GM19372 (cell line): ENCODE data around the gene PSMG4.

Experiments
- ATAC-seq: cut with Tn5 transposase; IDR thresholded peaks from one replicate; pipeline ENCODE4 v1.9.1; 2021; ENCODE audit warnings: mild to moderate bottlenecking, low read depth, moderate library complexity; ENCODE audit not compliant: unreplicated experiment

The PSMG4 gene

DNA sequence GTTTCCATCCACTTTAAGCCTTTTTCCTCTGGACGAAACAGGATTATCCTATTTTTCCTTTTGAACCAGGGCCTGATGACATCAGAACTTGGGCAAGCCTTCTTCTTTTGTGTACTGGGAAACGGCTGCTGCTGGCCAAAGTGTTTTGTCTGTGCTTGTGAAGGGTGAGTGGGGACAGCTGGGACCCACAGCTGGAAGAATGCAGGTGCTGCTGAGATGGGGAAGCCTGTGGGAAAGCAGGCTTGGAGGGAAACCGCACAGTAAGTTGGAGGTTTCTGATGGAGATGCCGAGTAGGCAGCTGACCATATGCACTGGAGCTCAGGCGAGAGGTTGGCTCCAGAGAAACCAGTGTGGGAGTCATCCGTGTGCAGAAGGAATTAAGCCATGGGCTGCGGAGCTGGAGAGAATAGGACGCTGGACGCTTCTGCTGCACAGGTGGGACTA is 8.5 kb upstream of the PSMG4 start:
- no peak for ATAC-seq

DNA sequence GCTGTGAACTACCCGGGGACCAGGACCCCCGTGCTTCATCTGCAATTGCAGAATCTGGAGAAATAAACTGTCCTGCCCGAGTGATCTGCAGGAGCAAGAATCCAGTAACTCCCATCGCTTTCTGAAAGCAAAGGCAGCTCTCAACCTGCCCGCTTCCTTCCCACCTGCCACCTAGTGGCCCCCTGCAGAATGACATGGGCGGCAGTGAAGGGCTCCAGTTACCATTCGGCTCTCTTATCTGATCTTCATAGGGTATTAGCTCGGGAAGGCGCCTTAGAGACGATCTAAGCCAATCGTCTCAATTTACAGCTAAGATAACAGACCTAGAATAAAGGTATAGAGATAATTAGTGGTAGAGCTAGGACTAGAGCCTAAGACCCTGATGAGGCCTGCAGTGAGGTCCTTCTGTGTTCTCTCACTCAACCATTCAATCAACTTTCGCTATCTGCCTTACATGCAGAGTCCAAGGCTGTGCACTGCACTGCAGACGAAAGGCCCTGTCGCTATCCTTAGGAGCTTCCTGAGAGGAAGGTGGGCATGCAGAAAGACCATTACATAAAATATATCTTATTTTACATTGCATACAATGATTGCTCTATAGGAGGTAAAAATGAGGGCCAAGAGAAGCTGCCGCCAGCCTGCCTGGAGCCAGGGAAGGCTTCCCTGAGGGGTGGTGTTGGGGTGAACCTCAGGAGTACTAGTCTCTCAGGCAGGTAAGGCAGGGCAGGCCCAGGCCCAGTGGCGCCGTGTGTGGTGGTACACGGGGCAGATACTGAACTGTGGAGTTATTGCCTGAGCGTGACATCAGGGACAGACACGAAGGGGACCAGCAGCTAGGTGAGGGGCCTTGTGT is 7.1 kb upstream of the PSMG4 start:
- no peak for ATAC-seq

DNA sequence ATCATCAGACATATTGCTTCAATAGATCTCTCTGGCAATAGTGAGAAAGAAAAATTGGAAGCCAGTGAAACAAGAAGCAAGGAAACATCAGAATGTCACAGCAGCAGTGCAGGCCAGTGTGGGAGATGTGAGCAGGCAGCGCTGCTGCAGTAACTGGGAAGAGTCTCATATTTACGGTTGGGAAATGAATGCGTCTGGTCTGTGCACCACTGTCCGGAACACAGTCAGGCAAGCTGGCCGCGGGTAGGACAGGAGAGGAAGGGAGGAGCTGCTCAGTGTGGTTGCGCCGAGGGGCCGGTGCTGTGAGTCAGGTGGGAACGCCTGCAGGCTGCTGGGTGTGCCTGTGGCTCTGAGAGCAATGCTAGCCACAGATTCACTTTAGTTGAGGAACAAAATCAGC is 6.4 kb upstream of the PSMG4 start:
- no peak for ATAC-seq

DNA sequence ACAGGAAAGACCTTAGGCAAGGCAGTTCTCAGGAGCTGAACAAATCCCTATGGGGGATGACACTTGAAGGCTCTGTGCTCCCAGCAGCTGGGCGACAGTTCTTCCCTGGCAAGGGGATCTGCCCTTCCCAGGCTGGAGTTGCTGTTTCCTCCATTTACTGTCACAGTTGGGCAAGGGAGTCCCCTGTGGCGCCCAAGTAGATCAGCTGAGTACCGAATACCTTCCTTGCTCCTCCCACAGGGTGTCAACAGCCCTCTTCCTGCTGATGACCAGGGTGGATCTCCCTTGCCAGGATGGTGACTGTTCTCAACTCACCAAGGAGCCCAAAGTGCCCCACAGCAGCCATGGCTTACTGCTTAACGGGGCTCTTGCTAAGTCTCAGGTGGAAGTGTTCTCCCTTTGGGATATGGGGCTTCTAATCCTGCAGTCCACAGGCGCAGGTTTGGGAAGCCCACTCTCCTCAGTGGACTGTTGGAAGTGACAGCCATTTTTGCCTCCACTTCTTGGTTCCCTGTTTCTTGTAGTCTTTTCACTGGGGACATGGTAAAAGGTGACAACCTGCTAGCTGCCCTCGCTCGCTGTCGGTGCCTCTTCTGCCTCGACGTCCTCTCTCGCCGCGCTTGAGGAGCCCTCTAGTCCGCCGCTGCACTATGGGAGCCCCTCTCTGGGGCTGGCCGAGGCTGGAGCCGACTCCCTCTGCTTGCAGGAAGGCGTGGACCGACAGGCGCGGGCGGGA is 5.7 kb upstream of the PSMG4 start:
- no peak for ATAC-seq

DNA sequence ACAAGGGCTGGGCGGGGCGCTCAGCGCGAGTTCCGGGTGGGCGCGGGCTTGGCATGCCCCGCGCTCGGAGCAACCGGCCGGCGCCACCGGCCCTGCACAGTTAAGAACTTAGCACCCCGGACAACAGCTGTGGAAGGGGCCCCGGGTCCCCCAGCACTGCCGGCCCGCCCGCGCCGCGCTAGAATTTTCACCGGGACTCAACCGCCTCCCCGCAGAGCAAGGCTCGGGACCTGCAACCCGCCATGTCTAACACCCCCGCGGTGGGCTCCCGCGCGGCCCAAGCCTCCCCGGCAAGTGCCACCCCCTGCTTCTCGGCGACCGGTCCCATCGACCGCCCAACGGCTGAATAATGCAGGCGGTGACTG is 5.2 kb upstream of the PSMG4 start:
- ATAC-seq = no peak

DNA sequence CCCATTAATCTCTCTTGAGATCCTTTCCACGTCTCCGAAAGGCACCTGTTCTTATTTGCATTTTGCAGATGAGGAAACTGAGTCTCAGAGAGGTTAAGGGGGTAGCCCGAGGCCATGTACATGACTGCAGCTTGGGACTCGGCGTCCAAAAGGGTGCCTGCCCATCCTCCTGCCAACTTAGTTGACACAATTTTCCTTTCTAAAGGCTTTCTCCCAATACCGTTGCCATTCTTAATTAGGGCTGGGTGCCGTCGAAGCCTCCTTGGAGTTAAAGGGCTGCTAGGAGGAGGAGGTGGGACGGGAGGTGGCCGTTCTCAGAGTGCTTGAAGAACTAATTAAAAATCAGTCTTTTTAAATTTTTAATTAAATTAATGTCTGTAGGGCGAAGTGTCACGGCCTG is 546 bp upstream of the PSMG4 start:
- ATAC-seq = no peak

DNA sequence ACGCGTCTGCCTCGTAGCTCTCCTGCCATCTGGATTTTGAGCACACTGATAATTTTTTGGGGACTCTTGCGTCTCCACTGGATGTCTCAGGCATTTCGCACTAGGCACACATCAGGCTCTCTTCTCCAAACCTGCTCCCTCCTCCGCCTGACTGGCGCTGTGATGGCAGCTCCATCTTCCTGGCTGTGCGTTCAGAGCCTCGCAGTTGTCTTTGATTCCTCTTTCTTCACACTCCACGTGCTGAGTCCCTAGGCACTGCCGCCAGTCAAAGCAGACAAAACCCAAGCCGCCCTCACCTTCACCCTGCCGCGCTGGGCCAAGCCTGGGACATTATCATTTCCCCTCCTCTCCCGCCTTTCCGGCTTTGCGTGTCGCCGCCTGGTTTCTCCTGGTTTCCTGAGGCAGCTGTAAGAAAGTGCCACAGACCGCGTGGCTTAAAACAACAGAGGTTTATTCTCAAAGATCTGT is 778 bp downstream of the PSMG4 start:
- peak; percentile 37 for ATAC-seq

DNA sequence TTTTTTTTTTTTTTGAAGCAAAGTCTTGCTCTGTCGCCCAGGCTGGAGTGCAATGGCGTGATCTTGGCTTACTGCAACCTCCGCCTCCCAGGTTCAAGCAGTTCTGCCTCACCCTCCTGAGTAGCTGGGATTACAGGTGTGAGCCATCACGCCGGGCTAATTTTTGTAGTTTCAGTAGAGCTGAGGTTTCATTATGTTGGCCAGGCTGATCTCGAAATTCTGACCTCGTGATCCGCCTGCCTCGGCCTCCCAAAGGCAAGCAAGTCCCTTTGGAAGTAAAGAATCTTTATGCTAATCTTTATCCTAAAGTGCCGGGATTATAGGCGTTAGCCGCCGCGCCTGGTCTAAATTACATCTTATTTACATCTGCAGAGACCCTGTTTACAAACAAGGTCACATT is 1.5 kb downstream of the PSMG4 start:
- no peak for ATAC-seq

DNA sequence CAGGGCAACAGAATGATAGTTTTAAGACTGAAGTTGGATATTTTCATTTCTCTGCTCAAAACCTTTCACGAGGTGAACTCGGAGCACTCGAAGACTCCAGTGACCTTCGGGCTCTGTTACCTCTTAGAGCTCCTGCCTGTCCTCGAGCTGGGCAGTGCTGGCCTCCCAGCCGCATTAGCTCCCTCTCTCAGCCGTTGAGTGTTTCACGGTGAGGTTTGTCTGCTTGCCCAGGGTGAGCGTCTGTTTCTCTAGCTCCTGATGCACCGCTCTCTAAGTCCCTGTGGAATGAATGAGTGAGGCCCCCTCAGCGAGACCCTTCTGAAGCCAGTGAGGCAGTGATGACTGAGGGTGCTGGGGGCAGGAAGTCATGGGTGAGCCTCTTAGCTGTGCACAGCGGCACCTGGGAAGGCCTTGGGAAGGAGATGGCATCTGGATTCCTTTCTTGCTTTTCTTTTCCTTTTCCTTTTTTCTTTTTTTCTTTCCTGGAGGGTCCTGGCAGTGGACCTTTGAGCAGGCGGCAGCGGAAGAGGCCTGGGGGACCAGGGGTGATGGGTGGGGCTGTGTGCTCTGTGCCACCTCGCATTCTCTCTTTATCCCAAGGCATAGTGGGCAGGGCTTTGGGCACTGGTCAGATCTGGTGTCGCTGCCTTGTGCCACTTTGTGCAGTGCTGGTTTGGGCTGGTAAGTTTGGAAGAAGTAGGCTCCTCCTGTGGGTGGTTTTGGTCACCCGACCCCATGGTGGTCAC is 2.2 kb downstream of the PSMG4 start:
- no peak for ATAC-seq

DNA sequence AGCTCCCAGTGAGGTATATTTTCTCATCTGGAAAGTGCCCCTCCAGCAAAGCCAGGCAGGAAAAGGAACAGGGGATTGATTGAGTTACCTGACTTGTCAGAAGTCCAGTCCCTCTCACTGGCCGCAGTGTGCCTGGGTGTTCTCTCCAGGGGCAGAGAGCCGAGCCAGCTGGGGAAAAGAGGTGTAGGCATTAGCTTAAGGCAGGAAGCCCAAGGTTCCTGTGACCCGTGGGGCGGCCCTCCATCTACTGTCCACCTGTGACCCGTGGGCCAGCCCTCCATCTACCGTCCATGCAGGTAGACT is 2.7 kb downstream of the PSMG4 start:
- ATAC-seq = no peak

DNA sequence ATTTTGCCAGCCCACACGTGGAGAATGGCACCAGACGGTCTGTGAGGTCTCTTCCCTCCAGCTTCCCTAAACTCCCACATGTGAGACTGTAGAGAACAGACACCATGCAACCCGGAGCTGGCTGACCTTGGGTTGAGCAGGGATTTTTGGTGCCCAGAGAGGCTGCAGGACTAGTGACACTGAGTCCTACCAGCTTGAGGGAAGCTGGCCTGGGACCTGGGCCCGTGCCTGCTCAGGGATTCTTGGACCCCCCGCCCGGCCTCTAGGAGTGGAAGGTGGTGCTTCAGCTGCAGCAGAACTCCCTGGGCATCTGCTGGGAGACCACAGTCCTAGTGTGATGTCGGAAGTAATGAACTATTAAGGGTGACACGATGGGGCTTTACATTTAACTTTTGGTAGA is 3.2 kb downstream of the PSMG4 start:
- no peak for ATAC-seq

DNA sequence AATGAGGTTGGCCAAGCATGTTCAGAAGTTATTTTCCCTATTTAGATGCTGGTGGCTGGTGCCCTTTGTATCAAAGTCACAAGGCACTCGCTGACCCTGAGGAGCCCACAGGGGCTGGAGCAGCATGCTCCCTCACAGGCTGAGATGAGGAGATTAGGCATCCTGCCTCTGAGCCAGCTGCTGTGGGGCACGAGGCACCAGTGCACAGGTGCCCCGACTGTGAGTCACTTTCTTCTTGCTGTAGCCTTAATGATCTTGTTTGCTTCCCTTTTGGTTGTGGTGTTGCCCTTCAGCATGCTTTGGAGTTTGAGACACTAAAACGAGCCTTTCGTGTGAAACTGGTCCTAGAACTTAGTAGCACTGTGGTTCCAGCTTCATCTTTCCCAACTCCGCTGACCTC is 4.3 kb downstream of the PSMG4 start:
- no peak for ATAC-seq

DNA sequence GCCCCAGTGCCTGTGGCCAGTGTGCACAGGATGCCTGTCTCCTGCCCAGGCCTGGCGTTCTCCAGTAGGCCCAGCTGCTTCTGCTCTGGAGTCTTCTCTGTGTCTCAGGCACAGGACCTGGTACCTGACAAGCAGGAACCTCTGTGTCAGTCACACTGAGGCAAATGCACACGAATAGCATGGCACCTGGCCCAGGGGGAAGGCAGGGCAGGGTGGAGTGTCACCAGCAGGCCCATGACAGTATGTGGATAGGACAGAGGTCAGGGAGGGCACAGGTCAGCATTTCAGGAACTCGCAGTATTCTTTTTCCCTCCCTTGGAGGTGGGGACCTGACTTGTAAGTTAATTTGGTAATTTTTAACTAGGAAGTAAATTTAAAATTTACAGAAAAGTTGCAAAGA is 5.6 kb downstream of the PSMG4 start:
- no peak for ATAC-seq

DNA sequence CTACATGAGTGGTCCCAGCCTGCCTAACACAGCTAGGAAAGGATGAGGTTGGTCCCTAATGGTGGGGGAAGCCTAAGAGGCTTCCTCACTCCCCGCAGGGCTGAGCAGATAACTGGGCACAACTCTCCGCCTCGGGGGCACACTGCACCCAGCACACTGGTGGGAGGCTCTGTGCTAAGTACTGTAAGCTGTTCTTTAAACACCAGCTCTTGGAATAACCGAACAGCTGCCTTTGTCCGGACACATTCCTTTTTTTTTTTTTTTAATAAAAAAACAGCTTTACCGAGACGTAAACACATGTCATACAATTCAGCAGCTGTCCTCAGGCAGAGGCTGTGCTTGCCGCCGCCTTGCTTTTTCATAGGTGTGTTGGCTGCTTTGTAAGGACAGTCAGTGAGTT is 6.9 kb downstream of the PSMG4 start:
- no peak for ATAC-seq

DNA sequence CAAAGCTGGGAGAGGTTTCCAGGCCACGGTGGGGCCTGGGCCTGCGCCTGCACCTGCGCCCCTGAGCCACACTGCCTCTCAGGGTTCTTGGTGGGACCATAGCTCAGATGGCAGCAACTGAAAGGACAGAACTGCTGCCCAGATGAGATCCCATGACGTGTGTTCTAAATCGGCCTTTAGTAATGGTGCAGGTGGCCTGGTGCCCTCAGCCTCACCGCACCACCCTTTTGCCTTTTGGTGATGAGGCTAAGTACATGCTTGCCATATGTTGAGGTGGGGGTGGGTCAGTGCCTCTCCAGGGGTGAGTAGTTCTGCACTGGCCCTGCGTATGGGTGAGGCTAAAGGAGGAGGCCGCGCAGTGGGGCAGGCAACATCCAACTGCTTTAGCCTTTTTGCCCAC is 7.4 kb downstream of the PSMG4 start:
- ATAC-seq = no peak

DNA sequence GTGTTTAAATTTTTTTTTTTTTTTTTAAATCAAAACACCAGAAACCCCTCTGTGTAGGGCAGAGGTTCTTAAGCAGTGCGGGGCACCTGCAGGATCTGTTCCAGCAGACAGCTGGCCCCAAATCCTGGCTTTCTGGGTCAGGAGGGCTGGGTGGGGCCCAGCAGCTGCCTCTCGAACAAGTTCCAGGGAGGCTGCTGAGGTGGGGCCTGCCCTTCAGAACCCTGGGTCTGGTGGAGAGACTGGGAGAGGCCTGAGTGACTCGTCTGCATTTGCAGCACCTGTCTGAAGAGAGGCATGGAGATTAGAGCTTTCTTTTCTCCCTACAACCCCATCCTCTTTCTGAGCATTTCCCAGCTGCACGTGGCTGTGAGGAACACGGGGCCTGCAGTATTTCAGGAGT is 8.4 kb downstream of the PSMG4 start:
- ATAC-seq = no peak

DNA sequence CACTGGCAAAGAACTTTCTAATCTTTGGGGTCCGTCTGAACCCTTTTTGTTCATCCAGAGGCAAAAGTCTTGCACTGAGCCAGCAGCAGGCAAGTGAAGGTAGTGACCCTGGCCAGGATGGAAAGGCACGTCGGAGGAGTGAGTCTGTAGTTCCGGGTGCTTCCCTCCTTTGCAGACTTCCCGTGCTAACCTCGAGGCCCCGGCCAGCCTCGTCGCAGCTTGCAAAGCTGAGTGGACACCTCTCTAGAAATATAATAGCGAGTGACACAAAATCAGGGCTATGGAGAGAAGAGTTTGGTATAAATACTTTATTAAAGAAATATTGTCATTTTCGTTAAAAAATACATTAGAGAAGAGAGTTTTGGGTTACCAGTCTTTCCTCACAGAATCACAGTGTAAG is 9.9 kb downstream of the PSMG4 start:
- no peak for ATAC-seq

DNA sequence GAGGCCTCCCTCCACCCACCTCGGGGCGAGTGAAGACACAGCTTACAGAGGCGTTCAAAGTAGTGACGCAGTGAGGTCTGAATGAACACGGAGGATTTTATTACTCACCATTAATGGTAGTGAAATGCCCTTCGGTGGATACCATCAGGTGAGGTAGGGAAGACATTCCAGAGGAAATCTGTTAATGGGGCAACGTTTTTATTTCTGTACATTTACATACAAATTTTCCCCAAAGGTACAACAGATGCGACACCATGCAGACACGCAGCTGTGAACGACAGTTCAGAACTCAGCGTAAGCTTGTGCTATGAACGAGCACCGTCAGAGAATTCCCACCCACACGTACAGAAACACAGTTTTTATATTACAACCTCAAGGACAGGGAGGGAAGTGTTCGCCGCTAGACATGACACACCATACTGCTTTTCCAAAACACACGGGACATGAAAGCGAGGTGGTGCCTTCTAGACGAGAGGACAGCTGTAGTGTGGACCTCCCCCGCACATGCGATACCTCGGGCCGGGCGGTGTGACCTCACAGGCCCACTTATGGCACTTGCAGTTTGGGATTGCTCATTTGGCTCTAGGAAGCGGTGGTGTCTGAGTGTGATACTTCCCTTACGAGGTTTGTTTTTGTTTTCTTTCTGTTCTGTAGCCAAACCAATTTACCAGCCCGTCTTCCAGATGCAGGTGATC is 10.7 kb downstream of the PSMG4 start:
- ATAC-seq = no peak

DNA sequence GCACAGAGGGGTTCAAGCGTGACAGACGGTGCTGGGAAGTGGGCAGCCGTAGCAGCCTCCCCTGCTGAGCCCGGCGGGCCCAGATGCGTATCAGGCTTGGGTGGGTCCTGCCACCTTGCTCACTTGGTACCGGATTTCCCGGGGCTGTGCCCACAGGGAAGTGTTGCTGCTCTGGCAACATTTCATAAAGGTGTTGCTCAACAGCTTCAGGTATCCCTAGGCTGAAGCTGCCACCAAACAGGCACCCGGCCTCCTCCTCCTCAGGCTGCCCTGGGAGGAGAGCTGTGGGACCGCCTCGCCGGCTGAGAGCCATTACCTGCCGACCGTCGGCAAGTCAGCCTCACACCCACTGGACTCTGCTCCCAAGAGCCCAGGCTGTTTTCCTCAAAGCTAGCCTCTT is 11.5 kb downstream of the PSMG4 start:
- no peak for ATAC-seq

DNA sequence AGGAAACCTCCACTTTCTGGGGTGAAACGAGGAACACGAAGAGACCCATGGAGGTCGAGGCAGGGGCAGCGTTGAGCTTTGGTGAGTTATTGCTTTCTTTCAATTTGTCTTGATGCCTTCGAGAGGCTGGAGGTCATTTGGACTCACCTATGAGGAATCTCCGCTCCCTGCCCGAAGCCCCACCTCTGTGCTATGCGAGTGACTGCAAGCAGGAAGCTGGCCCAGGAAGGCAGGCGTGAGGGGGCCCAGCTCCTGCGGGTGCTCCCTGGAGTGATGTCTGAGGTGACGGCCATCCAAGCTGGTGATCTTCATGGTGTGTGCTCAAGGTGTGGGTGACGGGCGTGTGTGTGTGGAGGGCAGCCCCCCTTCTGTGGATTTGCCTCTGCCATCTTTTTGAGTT is 13.0 kb downstream of the PSMG4 start:
- no peak for ATAC-seq
